GM23338 (cell line): Measurements from ENCODE around the gene NCOA1. TPM values are rescaled to one million over a fixed set of nuclear protein-coding genes. Genes with fewer than 3 reads are reported as not detected.

Experiments used
- ATAC-seq: fragments of 200-7000 bp; cut with Tn5 transposase; 3 replicates; pipeline ENCODE4 v1.9.1; 2020
- DNase-seq: peaks from one replicate; pipeline ENCODE4 v3.0.0-alpha.2; 2015; ENCODE audit warnings: low spot score
- H2AFZ ChIP-seq: fragments of 200-600 bp; sonication (generic); 2 replicates; pipeline ENCODE4 v1.8.0; 2016; ENCODE audit warnings: antibody characterized with exemption, mild to moderate bottlenecking, moderate library complexity
- H3F3A ChIP-seq: fragments of 200-600 bp; sonication (generic); replicated peaks from 2 replicates; pipeline ENCODE4 v1.8.0; 2017; ENCODE audit warnings: antibody characterized with exemption, mixed run types, low read depth
- H3K27ac ChIP-seq: fragments of 200-600 bp; sonication (generic); 2 replicates; pipeline ENCODE4 v1.6.1; 2016; ENCODE audit warnings: low read depth
- H3K27me3 ChIP-seq: fragments of 200-600 bp; sonication (generic); 2 replicates; pipeline ENCODE4 v1.8.0; 2016; ENCODE audit warnings: mild to moderate bottlenecking, mixed run types, moderate library complexity; ENCODE audit not compliant: insufficient read depth
- H3K36me3 ChIP-seq: fragments of 200-600 bp; sonication (generic); 2 replicates; pipeline ENCODE4 v1.8.0; 2016; ENCODE audit warnings: mild to moderate bottlenecking; ENCODE audit not compliant: insufficient read depth
- H3K4me1 ChIP-seq: fragments of 200-600 bp; sonication (generic); 2 replicates; pipeline ENCODE4 v1.8.0; 2016; ENCODE audit warnings: mild to moderate bottlenecking, moderate library complexity; ENCODE audit not compliant: insufficient read depth
- H3K4me2 ChIP-seq: fragments of 200-600 bp; sonication (generic); 2 replicates; pipeline ENCODE4 v1.7.1; 2017; ENCODE audit warnings: mixed run types
- H3K4me3 ChIP-seq: fragments of 200-600 bp; sonication (generic); 2 replicates; pipeline ENCODE4 v1.6.1; 2016; ENCODE audit warnings: mixed run types
- H3K79me2 ChIP-seq: fragments of 200-600 bp; sonication (generic); replicated peaks from 2 replicates; pipeline ENCODE4 v1.8.0; 2017; ENCODE audit warnings: mild to moderate bottlenecking; ENCODE audit not compliant: insufficient read depth
- H3K9me2 ChIP-seq: fragments of 200-600 bp; sonication (generic); 2 replicates; pipeline ENCODE4 v1.8.0; 2017; ENCODE audit not compliant: insufficient read depth
- H4K20me1 ChIP-seq: fragments of 200-600 bp; sonication (generic); replicated peaks from 2 replicates; pipeline ENCODE4 v1.8.0; 2017; ENCODE audit warnings: mild to moderate bottlenecking; ENCODE audit not compliant: insufficient read depth
- H3K27ac Mint-ChIP-seq: 2 replicates; pipeline ENCODE4 v1.8.0; 2020; ENCODE audit warnings: inconsistent platforms, mild to moderate bottlenecking, moderate library complexity, mixed read lengths
- H3K27me3 Mint-ChIP-seq: 3 replicates; pipeline ENCODE4 v1.8.0; 2022; ENCODE audit warnings: low read depth, mild to moderate bottlenecking, moderate library complexity, mixed read lengths, inconsistent platforms; ENCODE audit not compliant: insufficient read depth, poor library complexity
- H3K36me3 Mint-ChIP-seq: 3 replicates; pipeline ENCODE4 v1.8.0; 2021; ENCODE audit warnings: low read depth, mild to moderate bottlenecking, inconsistent platforms, moderate library complexity, mixed read lengths
- H3K4me1 Mint-ChIP-seq: 3 replicates; pipeline ENCODE4 v1.8.0; 2020; ENCODE audit warnings: mild to moderate bottlenecking, inconsistent platforms, mixed read lengths
- H3K4me3 Mint-ChIP-seq: 3 replicates; pipeline ENCODE4 v1.8.0; 2021; ENCODE audit warnings: moderate library complexity, mild to moderate bottlenecking, inconsistent platforms, mixed read lengths
- H3K9me3 Mint-ChIP-seq: 3 replicates; pipeline ENCODE4 v1.8.0; 2020; ENCODE audit warnings: moderate library complexity, mild to moderate bottlenecking, inconsistent platforms, mixed read lengths
- CREB1 ChIP-seq: fragments of 250-450 bp; sonication (Bioruptor Pico); IDR thresholded peaks from 2 replicates; pipeline ENCODE4 v1.5.0; 2020; ENCODE audit warnings: low read depth, mild to moderate bottlenecking, moderate library complexity
- CTCF ChIP-seq, 2 experiments: fragments of 200-600 bp in 1 of 2; sonication (generic) in 1 of 2; conservative IDR thresholded peaks; 2 replicates each; pipeline versions ENCODE4 v1.5.1 to v1.6.1; 2016 to 2017; ENCODE audit warnings: antibody characterized with exemption in 2 of 2, low read depth in 2 of 2, mild to moderate bottlenecking in 2 of 2, moderate library complexity in 1 of 2
- ETS1 ChIP-seq: IDR thresholded peaks from 2 replicates; pipeline ENCODE4 v1.6.1; 2016; ENCODE audit warnings: antibody characterized with exemption
- EZH2 ChIP-seq: fragments of 200-600 bp; sonication (generic); IDR thresholded peaks from one replicate; pipeline ENCODE4 v1.8.0; 2017; ENCODE audit warnings: antibody characterized with exemption, mild to moderate bottlenecking, low read depth; ENCODE audit not compliant: unreplicated experiment
- EZH2phosphoT487 ChIP-seq: fragments of 200-600 bp; sonication (generic); IDR thresholded peaks from one replicate; pipeline ENCODE4 v1.8.1; 2018; ENCODE audit warnings: antibody characterized with exemption; ENCODE audit not compliant: unreplicated experiment
- JUNB ChIP-seq: IDR thresholded peaks from one replicate; pipeline ENCODE4 v1.6.1; 2016; ENCODE audit warnings: antibody characterized with exemption; ENCODE audit not compliant: unreplicated experiment
- NANOG ChIP-seq: IDR thresholded peaks from 2 replicates; pipeline ENCODE4 v1.6.1; 2016; ENCODE audit warnings: antibody characterized with exemption, borderline replicate concordance
- POLR2AphosphoS5 ChIP-seq: IDR thresholded peaks from 2 replicates; pipeline ENCODE4 v1.6.1; 2016; ENCODE audit warnings: antibody characterized with exemption, low read depth
- REST ChIP-seq: IDR thresholded peaks from one replicate; pipeline ENCODE4 v1.6.1; 2018; ENCODE audit warnings: antibody characterized with exemption; ENCODE audit not compliant: unreplicated experiment
- STAT1 ChIP-seq: IDR thresholded peaks from one replicate; pipeline ENCODE4 v1.6.1; 2016; ENCODE audit warnings: antibody characterized with exemption; ENCODE audit not compliant: unreplicated experiment
- ZNF114 ChIP-seq: fragments of 250-450 bp; sonication (Bioruptor Pico); IDR thresholded peaks from 2 replicates; pipeline ENCODE4 v1.5.0; 2020; ENCODE audit warnings: mild to moderate bottlenecking, moderate library complexity
- ZNF331 ChIP-seq: fragments of 250-450 bp; sonication (Bioruptor Pico); IDR thresholded peaks from 2 replicates; pipeline ENCODE4 v1.5.0; 2020; ENCODE audit warnings: low read depth, mild to moderate bottlenecking, moderate library complexity
- ZNF462 ChIP-seq: fragments of 250-450 bp; sonication (Bioruptor Pico); IDR thresholded peaks from 2 replicates; pipeline ENCODE4 v1.5.0; 2020; ENCODE audit warnings: mild to moderate bottlenecking, moderate library complexity
- polyA plus RNA-seq: library from polyadenylated mRNA; unstranded; fragments of >200 nt; fragmentation: Nextera tagmentation; extraction: Ambion mirVana; gene quantifications from 2 replicates; pipeline ENCODE4 v1.2.1, GENCODE V29; 2016
- total RNA-seq: library from RNA; depleted of rRNA; stranded (reverse); fragments of >200 nt; shearing (Covaris generic); gene quantifications from 2 replicates; pipeline ENCODE4 v1.2.3, GENCODE V29; 2014

The NCOA1 gene
- total and polyA plus RNA-seq, 2 experiments from 2014 or later: 7.1 to 15.1 TPM

- Histone ChIP-seq H3F3A (no peaks in the 10 kb centered on the region), H3K4me3 (no peak overlapping the region), H3K27ac (no peak overlapping the region), H3K27me3 (no peaks in the 10 kb centered on the region), H3K4me2 (no peak overlapping the region), H4K20me1 (no peaks in the 10 kb centered on the region), H3K9me2 (no peaks in the 10 kb centered on the region), H3K79me2 (no peaks in the 10 kb centered on the region), H2AFZ (no peak overlapping the region), H3K36me3 (no peaks in the 10 kb centered on the region), H3K4me1 (no peaks in the 10 kb centered on the region)
- TF ChIP-seq ZNF114 (no peak), POLR2AphosphoS5 (no peak), NANOG (no peak), CTCF (conservative IDR thresholded peaks at IDR 0.05; ENCODE audit: low read depth in 2 of 2) (no peak), EZH2phosphoT487 (no peak), JUNB (no peak), ETS1 (no peak), REST (no peak), ZNF331 (CRISPR knock-in tag) (no peak), CREB1 (CRISPR knock-in tag) (no peak), EZH2 (no peak), STAT1 (no peak), ZNF462 (CRISPR knock-in tag) (no peak)
- Mint-ChIP-seq H3K4me3 (no peak overlapping the region), H3K4me1 (no peaks in the 10 kb centered on the region), H3K9me3 (no peaks in the 10 kb centered on the region), H3K27ac (0 out of 2 replicates have a peak overlapping the region, but pooled peaks have one; percentile 17), H3K27me3 (no peaks in the 10 kb centered on the region), H3K36me3 (no peaks in the 10 kb centered on the region; the same call in 2 of the 3 replicates)
- no peak for DNase-seq
- peak; percentile 34; the same call in 2 of the 3 replicates for ATAC-seq
These were observed 230.4 kb downstream of the NCOA1 start for GRCh38 chr2:24721470-24721869.
